NCI-H2196 (cell line): ENCODE results near the gene ARFRP1.

Experiments
- DNase-seq: peaks from one replicate; lab custom pipeline; 2025; ENCODE audit not compliant: unreplicated experiment; lab: John Stamatoyannopoulos, UW

The ARFRP1 gene

DNA sequence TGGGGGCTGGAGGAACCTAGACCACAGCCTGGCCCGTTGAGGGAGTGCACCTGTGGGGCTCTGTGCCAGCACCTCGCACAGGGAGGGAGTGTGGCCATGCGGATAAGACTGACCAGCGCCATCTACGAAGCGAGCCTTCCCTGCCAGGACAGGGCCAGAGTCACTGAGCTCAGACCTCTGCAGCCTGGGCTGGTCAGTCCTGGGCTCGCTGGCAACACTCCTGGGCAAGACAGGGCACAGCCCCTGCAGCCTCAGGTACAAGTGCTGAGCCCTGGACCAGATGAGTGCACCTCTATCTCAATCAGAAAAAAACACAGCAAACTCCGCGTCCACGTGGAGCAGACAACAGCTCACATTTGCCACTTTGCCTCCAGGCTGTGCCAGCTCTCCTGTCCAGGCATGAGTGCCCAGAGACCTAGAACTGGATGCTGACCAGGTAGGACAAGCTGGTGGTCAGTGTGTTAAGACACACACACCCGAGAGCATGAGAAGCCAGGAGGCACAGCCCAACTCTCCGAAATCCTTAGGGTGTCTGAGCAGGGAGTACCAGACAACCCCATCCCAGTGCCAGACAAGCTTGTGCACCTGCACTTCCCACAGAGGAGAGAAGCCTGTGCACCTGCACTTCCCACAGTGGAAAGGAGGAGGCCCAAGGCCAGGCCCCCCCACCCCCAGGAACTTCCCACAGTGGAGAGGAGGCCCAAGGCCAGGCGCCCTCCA, 4.9 kb downstream of the ARFRP1 start:
- DNase-seq: no peak

DNA sequence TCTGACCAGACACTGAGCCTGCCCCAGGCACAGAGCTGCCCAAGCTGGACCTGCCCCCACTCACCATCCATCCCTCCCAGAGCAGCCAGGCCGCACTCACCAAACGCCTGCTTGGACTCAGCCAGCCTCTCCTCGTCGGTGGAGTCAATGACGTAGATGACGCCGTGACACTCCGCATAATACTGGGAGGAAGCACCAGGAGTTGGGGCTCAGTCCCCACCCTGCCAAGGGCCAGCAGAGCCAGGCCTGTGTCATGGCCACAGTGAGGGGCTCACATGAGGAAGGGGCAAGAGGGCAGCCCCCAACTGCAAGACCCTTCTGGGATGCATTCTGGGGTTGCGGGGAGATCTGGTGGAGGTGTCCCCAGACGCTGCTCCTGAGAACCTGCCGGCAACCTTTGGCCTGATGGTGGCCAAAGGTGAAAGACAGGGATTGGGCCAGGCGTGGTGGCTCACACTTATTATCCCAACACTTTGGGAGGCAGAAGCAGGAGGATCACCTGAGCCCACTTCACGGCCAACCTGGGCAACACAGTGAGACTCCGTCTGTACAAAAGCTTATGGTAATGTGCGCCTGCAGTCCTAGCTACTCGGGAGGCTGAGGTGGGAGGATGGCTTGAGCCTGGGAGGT, 5.6 kb downstream of the ARFRP1 start:
- DNase-seq: no peak

DNA sequence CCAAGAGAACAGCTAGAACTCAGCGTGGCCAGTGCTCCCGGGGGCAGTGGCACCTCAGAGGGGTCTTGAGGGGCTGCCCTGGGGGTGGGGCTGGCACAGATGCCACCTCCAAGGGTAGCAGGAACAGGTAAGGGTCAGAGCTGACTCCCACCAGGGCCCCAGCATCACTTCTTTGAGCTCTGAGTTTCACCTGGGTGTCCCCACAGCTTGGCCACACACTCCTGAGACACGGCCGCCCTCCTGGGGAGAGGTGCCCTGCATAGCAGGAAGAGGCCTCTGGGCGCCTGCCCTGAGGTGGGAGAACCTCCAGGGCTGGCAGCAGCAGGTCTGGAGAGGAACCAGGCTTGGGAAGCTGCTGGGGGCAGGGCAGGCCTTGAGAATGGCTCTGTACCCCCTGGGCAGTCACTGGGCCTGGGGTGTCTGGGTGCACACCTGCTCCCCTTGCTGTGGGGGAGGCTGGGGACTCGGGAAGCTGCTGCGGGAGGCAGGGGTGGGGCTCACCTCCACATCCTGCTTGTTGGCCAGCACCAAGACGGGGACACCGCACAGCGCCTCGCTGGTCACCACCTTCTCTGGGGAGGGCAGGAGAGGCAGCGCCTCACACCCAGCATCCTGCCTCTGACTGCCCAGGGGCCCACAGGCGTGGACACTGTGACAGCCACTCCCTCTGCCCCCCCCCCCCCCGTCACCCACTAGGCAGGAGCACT, 6.3 kb downstream of the ARFRP1 start:
- no peak for DNase-seq

DNA sequence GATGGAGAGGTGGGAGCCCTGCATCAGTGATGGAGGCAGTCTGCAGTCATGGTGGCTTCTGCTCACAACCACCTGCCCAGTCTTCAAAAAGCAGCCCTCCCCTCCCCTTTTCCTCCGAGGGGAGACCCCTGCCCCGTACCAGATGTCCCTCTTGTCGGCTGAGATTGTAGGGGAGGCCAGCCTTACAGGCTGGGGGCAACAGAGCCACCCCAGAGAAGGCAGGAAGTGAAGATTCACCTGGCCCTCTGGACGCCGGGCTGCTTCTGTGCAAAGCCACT, 6.8 kb downstream of the ARFRP1 start:
- no peak for DNase-seq

DNA sequence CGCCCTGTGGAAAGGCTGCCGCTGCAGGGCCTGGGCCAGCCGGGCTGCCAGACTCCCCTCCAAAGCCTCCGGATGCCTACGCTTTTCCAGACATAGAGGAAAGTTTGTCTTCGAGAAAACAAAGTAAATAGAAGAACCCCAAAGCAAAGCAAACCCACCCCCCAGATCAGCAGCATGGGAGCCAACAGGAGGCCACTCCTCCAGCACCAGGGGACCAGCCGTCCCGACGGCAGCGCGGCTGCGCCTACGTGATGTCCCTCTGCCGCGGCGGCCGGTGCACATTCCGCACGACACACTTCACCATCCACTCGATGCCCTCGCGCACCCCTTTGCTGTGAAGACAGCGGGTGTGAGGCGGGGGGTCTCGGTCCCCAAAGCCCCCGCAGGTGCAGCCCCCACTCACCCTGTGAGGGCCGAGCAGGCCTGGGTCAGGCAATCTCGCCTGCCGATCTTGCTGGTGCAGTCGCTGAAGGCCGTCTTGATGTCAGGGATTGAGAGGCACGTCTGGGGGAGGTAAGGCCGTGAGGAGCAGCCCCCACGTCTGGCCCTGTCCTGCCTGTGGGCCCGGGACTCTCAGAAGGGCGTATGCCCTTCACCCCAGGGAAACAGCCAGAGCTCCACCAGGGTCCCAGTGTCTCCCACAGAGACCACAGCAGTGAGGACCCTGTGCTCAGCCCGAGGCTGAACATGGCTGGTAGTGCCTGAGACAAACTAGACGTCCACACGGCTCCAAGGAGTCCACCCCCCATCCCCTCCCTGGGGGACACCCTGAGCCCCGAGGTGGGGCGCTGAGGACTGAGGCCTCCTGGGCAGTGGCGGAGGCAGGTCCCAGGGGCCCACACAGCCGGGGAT, 7.4 kb downstream of the ARFRP1 start:
- no peak for DNase-seq

DNA sequence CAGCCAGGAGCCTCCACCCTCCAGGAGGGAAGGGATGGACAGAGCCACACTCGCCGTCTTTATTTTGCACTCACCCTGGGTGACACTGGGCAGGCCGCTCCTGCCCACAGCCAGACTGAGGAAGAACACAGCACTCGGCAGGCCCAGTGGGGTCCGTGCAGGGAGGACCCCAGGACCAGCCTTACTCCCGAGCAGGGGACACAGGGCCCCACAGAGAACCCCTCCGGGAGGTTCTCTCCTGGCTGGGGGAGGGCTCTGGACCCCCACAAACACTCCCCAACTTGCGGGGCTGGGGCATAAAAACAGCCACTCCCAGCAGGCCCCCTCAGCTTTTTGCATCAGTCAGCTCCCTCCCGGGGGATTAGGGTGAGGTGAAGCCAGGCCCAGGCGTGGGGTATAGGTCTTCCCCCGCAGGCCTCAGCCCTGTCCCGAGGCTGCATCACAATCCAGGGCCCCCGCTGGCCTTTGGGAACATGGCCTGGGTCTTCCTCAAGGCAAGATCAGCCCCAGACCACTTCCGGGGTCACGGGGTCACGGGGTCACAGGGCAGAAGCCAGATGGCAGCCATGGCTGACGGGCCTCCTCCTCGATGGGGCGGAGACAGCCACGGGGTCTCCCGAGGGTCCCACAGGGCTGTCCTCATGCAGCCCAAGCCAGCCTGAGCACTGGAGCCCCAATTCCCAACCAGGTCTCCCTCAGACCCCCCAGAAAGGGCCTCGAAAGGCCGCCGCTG, 8.1 kb downstream of the ARFRP1 start:
- DNase-seq: no peak

DNA sequence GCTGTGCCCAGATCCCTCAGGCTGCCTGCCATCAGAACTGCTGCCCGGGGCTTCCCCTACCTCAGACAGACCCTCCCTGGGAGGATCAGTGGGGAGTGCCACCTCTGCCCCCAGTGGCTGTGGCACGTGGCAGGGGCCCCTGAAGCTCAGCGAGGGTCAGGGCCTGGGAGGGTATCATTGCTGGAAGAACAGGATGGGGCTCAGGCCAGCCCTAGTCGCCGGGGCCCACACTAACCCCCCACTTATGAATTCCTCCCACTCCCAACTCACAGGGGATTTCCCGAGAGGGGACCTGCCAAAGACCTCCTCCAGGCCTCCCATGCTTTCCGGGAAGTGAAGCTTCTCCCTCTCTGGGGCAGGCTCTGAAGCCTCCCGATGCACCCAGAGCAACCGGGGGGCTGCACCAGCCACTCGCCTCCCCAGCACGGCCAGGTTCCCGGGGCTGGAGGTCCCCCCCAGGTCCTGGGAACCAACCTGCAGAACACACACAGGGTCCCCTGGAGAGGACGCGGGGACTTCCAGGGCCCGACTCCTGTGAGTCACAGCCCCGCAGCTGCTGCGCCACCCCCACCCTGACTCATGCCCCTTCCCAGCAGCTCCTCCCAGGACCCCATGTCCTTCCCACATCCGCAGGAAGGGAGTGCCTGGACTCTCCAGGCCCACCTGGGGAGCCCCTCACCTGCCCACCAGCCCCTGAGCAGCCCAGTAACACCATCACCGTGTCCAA, 8.9 kb downstream of the ARFRP1 start:
- no peak for DNase-seq

DNA sequence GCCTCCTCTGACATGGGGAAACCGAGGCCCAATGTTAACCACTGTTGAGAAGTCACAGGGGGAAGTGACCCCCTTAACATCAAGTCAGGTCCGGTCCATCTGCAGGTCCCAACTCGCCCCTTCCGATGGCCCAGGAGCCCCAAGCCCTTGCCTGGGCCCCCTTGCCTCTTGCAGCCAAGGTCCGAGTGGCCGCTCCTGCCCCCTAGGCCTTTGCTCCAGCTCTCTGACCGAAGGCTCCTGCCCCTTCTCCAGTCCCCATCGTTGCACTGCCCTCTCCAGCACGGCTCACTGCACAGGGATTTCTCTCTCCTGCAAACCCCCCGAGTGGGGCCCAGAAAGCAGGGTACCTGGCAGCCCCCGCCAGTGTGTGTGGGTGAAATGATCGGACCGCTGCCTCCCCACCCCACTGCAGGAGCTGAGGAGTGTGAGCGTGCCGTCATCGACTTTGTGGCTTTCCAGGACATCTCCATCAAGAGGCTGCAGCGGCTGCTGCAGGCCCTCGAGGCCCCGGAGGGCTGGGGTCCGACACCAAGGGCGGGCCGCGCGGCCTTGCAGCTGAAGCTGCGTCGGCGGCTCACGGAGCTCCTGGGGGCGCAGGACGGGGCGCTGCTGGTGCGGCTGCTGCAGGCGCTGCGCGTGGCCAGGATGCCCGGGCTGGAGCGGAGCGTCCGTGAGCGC, 9.8 kb downstream of the ARFRP1 start:
- DNase-seq: no peak

DNA sequence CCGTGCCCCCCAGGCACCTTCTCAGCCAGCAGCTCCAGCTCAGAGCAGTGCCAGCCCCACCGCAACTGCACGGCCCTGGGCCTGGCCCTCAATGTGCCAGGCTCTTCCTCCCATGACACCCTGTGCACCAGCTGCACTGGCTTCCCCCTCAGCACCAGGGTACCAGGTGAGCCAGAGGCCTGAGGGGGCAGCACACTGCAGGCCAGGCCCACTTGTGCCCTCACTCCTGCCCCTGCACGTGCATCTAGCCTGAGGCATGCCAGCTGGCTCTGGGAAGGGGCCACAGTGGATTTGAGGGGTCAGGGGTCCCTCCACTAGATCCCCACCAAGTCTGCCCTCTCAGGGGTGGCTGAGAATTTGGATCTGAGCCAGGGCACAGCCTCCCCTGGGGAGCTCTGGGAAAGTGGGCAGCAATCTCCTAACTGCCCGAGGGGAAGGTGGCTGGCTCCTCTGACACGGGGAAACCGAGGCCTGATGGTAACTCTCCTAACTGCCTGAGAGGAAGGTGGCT, 10.4 kb downstream of the ARFRP1 start:
- no peak for DNase-seq

DNA sequence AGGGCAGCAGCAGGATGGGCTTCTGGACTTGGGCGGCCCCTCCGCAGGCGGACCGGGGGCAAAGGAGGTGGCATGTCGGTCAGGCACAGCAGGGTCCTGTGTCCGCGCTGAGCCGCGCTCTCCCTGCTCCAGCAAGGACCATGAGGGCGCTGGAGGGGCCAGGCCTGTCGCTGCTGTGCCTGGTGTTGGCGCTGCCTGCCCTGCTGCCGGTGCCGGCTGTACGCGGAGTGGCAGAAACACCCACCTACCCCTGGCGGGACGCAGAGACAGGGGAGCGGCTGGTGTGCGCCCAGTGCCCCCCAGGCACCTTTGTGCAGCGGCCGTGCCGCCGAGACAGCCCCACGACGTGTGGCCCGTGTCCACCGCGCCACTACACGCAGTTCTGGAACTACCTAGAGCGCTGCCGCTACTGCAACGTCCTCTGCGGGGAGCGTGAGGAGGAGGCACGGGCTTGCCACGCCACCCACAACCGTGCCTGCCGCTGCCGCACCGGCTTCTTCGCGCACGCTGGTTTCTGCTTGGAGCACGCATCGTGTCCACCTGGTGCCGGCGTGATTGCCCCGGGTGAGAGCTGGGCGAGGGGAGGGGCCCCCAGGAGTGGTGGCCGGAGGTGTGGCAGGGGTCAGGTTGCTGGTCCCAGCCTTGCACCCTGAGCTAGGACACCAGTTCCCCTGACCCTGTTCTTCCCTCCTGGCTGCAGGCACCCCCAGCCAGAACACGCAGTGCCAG, 11.0 kb downstream of the ARFRP1 start, which contains the start of gene TNFRSF6B:
TNFRSF6B (plus strand) TSS at position 25 of the 729 bp plus-strand sequence; CDS start at position 141, 116 bp downstream.
- DNase-seq: no peak

DNA sequence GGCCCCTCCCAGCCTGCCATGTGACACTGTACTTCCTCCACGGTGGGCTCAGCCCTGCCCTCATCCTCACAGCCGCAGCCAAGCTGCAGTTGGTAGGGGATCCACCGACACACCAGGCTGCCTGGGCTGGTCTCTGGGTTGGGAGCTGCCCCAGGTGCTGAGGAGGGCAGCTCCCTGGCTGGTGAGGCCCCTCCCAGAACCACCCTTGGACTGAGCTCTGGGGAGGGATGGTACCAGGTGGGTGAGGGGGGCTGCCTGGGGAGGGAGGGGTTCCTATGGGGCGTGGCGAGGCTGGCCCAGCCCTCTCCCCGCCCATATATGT, 11.5 kb downstream of the ARFRP1 start:
- DNase-seq: no peak

DNA sequence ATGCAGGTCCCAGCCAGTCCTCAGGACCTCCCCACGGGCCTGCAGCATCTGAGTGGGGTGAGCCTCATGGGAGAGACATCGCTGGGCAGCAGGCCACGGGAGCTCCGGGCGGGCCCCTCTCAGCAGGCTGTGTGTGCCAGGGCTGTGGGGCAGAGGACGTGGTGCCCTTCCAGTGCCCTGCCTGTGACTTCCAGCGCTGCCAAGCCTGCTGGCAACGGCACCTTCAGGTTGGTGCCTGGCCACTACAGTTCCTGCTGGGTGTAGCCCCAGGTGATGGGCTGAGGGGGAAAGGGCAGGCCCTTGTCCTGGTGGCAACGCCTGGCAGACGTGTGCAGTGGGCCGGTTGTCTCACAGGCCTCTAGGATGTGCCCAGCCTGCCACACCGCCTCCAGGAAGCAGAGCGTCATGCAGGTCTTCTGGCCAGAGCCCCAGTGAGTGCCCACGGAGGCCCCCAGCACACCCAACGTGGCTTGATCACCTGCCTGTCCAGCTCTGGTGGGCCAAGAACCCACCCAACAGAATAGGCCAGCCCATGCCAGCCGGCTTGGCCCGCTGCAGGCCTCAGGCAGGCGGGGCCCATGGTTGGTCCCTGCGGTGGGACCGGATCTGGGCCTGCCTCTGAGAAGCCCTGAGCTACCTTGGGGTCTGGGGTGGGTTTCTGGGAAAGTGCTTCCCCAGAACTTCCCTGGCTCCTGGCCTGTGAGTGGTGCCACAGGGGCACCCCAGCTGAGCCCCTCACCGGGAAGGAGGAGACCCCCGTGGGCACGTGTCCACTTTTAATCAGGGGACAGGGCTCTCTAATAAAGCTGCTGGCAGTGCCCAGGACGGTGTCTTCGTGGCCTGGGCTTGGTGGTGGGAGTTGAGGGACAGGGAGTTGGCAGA, 12.1 kb downstream of the ARFRP1 start:
- DNase-seq: no peak

DNA sequence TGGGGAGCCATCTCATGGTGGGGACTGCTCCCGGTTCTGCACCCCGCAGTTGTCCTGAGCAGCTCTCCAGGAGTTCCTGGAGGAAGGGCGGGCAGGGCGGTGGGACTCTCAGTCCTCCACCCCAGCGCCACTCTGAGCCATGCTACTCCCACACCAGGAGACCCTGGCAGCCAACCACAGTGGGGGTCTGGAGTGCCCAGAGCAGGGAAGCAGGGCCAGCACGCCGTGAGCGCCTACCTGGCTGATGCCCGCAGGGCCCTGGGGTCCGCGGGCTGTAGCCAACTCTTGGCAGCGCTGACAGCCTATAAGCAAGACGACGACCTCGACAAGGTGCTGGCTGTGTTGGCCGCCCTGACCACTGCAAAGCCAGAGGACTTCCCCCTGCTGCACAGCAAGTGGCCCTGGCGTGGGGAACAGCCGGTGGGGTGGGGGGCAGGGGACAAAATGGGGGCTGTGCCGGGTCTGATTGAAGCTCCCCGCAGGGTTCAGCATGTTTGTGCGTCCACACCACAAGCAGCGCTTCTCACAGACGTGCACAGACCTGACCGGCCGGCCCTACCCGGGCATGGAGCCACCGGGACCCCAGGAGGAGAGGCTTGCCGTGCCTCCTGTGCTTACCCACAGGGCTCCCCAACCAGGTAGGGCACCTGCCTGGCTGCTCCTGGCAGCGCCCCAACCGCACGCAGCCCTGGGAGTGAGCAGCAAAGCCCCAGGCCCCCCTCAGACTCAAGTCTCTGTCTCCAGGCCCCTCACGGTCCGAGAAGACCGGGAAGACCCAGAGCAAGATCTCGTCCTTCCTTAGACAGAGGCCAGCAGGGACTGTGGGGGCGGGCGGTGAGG, 13.0 kb downstream of the ARFRP1 start:
- no peak for DNase-seq

DNA sequence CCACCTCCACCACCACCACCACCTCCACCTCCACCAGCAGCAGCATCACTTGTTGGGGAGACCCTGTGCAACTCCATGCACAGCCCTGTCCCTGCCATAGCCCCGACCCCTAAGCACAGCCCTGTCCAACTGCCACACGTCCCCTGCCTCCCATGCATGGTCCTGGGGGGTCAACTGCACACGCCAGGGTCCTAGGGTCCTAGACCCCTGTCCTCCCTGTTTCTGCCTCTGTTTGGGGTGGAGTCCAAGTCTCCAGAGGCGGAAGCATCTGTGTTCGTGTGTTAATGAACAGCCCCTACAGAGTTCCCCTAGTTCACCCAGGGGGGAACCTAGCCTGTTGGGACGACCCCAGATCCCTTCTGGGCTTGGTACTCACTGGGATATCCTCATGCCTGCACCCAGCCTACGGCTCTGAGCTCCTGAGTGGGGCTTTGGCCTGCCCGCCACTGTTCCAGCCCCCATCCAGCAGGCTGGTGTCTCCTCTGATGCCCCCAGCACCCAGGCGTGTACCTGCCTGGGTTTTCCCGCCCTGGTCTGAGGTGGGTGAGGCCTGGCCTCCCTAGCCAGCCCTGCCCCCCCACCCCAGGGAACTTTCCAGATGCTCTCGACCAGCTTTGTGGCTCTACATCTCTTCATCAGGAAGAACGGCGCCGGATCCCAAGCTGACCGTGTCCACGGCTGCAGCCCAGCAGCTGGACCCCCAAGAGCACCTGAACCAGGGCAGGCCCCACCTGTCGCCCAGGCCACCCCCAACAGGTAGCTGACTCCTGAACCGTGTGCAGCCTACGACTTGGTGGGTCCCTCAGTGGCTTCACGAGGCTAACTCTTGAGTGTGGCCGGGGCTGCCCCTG, 13.8 kb downstream of the ARFRP1 start:
- no peak for DNase-seq

DNA sequence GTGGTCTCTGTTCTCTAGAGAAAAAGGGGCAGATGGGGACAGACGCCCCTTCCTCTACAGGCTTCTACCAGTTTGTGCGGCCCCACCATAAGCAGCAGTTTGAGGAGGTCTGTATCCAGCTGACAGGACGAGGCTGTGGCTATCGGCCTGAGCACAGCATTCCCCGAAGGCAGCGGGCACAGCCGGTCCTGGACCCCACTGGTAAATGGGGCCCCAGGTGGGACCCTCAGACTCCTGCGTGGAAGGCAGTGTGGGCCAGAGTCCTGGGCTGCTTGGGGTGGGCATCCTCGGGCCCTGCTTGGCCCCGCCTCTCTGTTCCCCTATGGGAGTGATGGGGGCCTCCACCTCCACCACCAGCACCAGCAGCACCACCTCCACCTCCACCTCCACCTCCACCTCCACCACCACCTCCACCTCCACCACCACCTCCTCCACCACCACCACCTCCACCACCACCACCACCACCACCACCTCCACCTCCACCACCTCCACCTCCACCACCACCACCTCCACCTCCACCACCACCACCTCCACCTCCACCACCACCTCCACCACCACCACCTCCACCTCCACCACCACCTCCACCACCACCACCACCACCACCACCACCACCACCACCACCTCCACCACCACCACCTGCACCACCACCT, 14.6 kb downstream of the ARFRP1 start:
- no peak for DNase-seq
